Ishikawa (cell line): Measurements from ENCODE around the gene COG5.

Experiments
- CEBPB ChIP-seq: IDR thresholded peaks from 2 replicates; pipeline ENCODE4 v1.6.1; 2012
- CREB1 ChIP-seq: IDR thresholded peaks from 2 replicates; pipeline ENCODE4 v1.6.1; 2012; ENCODE audit warnings: low read depth
- EGR1 ChIP-seq: IDR thresholded peaks from 2 replicates; pipeline ENCODE4 v1.6.1; 2012
- EP300 ChIP-seq: IDR thresholded peaks from 2 replicates; pipeline ENCODE4 v1.6.1; 2012; ENCODE audit warnings: borderline replicate concordance
- FOXM1 ChIP-seq: IDR thresholded peaks from 2 replicates; pipeline ENCODE4 v1.6.1; 2012; ENCODE audit warnings: low read depth, borderline replicate concordance
- NFIC ChIP-seq: IDR thresholded peaks from 2 replicates; pipeline ENCODE4 v1.6.1; 2012
- RAD21 ChIP-seq: IDR thresholded peaks from 2 replicates; pipeline ENCODE4 v1.6.1; 2012; ENCODE audit warnings: low read depth
- TAF1 ChIP-seq: IDR thresholded peaks from 2 replicates; pipeline ENCODE4 v1.6.1; 2012; ENCODE audit warnings: low read depth, mild to moderate bottlenecking
- TCF12 ChIP-seq: IDR thresholded peaks from 2 replicates; pipeline ENCODE4 v1.6.1; 2012; ENCODE audit warnings: low read depth
- TEAD4 ChIP-seq: IDR thresholded peaks from 2 replicates; pipeline ENCODE4 v1.6.1; 2012
- YY1 ChIP-seq: IDR thresholded peaks from 2 replicates; pipeline ENCODE4 v1.6.1; 2012; ENCODE audit warnings: low read depth
- ZBTB7A ChIP-seq: IDR thresholded peaks from 2 replicates; pipeline ENCODE4 v1.6.1; 2012; ENCODE audit warnings: low read depth
- TF ChIP-seq, protein P1 (sequence below): IDR thresholded peaks from 2 replicates; pipeline ENCODE4 v1.6.1; 2012; ENCODE audit warnings: low read depth, mild to moderate bottlenecking
- TF ChIP-seq, protein P2 (sequence below): IDR thresholded peaks from 2 replicates; pipeline ENCODE4 v1.6.1; 2012
- TF ChIP-seq, protein P3 (sequence below): IDR thresholded peaks from 2 replicates; pipeline ENCODE4 v1.6.1; 2012

Gene COG5

DNA sequence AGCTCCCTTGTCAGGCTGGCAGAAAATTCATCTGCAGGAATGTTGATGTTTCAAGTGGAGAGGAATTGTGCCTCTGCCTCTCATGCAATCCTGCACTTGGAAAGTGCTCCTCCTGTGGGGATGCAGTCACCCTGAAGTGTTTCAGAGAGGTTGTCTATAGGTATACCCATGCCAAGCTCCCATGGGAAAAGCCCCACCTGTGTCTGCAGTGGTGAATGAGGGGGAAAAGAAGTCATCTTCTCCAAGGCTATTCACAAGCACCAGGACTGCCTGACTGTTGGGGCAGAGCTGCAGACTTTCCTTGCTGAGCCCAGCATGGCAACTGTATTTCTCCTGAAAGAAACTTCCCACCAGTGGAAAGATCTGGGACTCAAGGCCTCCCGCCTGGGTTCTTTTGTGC is 58.4 kb downstream of the COG5 start:
- no peak for TF ChIP-seq TAF1
- TF ChIP-seq EP300: no peak
- no peak for TF ChIP-seq YY1
- TF ChIP-seq EGR1: no peak
- TF ChIP-seq CREB1: no peak
- TF ChIP-seq, protein P1, sequence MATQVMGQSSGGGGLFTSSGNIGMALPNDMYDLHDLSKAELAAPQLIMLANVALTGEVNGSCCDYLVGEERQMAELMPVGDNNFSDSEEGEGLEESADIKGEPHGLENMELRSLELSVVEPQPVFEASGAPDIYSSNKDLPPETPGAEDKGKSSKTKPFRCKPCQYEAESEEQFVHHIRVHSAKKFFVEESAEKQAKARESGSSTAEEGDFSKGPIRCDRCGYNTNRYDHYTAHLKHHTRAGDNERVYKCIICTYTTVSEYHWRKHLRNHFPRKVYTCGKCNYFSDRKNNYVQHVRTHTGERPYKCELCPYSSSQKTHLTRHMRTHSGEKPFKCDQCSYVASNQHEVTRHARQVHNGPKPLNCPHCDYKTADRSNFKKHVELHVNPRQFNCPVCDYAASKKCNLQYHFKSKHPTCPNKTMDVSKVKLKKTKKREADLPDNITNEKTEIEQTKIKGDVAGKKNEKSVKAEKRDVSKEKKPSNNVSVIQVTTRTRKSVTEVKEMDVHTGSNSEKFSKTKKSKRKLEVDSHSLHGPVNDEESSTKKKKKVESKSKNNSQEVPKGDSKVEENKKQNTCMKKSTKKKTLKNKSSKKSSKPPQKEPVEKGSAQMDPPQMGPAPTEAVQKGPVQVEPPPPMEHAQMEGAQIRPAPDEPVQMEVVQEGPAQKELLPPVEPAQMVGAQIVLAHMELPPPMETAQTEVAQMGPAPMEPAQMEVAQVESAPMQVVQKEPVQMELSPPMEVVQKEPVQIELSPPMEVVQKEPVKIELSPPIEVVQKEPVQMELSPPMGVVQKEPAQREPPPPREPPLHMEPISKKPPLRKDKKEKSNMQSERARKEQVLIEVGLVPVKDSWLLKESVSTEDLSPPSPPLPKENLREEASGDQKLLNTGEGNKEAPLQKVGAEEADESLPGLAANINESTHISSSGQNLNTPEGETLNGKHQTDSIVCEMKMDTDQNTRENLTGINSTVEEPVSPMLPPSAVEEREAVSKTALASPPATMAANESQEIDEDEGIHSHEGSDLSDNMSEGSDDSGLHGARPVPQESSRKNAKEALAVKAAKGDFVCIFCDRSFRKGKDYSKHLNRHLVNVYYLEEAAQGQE: no peak
- TF ChIP-seq TCF12: no peak
- TF ChIP-seq NFIC: no peak
- TF ChIP-seq, protein P2, sequence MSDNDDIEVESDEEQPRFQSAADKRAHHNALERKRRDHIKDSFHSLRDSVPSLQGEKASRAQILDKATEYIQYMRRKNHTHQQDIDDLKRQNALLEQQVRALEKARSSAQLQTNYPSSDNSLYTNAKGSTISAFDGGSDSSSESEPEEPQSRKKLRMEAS: no peak
- TF ChIP-seq CEBPB: no peak

DNA sequence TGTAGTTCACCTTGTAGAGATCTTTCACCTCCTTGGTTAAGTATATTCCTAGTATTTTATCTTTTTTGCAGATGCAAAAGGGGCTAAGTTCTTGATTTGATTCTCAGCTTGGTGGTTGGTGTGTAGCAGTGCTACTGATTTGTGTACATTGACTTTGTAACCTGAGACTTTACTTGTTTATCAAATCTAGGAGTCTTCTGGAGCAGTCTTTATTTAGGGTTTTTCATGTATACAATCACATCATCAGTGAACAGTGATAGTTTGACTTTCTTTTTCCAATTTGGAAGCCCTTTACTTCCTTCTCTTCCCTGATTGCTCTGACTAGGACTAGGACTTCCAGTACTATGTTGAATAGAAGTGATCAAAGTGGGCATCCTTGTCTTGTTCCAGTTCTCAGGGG is 60.0 kb downstream of the COG5 start:
- TF ChIP-seq, protein P3, sequence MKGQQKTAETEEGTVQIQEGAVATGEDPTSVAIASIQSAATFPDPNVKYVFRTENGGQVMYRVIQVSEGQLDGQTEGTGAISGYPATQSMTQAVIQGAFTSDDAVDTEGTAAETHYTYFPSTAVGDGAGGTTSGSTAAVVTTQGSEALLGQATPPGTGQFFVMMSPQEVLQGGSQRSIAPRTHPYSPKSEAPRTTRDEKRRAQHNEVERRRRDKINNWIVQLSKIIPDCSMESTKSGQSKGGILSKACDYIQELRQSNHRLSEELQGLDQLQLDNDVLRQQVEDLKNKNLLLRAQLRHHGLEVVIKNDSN: no peak
- TF ChIP-seq, protein P2: no peak
- TF ChIP-seq RAD21 (no peak), NFIC (no peak), ZBTB7A (no peak), YY1 (no peak)

DNA sequence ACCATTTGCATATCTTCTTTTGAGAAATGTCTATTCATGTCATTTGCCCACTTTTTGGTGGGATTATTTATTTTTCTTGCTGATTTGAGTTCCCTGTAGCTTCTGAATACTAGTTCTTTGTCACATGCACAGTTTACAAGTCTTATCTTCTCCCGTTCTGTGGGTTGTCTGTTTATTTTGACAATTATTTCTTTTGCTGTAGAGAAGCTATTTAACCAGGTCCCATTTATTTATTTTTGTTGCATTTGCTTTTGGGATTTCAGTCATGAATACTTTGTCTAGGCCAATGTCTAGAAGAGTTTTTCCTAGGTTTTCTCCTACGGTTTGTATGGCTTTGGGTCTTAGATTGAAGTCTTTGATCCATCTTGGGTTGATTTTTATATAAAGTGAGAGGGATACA is 60.9 kb downstream of the COG5 start:
- no peak for TF ChIP-seq FOXM1

DNA sequence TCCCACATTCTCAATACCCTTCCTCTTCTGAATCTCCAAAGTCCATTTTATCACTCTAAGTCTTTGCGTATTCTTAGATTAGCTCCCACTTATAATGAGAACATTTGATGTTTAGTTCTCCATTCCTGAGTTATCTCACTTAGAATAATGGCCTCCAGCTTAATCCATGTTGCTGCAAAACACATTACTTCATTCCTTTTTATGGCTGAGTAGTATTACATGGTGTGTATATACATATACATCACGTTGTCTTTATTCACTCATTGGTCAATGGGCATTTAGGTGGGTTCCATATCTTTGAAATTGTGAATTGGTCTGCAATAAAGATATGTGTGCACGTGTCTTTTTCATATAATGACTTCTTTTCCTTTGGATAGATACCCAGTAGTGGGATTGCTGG is 61.6 kb downstream of the COG5 start:
- TF ChIP-seq YY1 (no peak), ZBTB7A (no peak), CREB1 (no peak), RAD21 (no peak), TAF1 (no peak), FOXM1 (no peak), NFIC (no peak), EP300 (no peak)
- TF ChIP-seq, protein P2: no peak

DNA sequence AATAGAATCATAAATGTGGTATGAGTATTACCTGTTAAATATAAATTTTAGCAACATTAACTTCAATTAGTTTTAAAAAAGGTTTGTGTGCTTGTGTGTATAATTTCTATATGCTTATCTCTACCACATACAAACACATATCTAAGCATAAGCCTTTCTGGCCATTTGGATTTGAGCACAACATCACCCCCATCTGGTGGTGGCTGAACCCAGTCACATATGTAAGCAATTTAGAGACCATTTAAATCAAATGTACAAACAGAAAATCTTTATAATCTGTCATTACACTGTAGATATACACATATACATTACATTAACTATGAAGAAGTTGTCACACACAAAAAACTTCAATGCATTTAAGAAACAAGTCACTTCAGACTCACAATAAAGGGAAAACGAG is 62.1 kb downstream of the COG5 start:
- TF ChIP-seq EGR1: no peak
- no peak for TF ChIP-seq ZBTB7A
- peak; percentile 62 for TF ChIP-seq RAD21
- no peak for TF ChIP-seq TAF1
- TF ChIP-seq NFIC: no peak
- TF ChIP-seq, protein P1: no peak
- TF ChIP-seq CEBPB: no peak
- TF ChIP-seq CREB1: no peak
- TF ChIP-seq, protein P2: no peak

DNA sequence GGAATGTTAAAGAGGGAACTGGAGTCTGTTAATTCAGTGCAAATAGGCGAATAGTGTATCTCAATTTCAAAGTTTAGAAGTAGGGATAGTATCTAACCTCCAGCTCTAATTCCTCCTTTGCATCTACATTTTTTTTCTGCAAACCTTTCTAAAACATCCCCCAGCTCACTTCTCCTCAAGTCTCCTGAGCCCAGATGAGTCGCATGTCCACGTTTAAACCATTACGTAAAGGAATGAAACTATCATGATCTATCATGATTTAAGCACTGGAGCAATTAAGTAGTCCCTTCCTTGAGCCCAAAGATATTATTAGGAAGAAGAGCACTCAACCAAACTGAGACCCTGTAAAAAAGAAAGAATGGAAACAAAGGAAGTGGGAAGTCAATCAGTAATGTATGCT is 64.0 kb downstream of the COG5 start:
- no peak for TF ChIP-seq EGR1
- TF ChIP-seq, protein P2: no peak
- no peak for TF ChIP-seq TCF12
- no peak for TF ChIP-seq YY1
- no peak for TF ChIP-seq RAD21
- no peak for TF ChIP-seq ZBTB7A
- TF ChIP-seq TEAD4: no peak
- TF ChIP-seq, protein P3: no peak
- TF ChIP-seq, protein P1: no peak
